ENCODE results near the gene PLTP. TPM values are rescaled to one million over a fixed set of nuclear protein-coding genes. Genes with fewer than 3 reads are reported as not detected.
"Not testable (repeated sequence)": the region's sequence is repeated elsewhere in the genome, so short reads cannot be mapped to it uniquely, and the experiment has no call there.

The PLTP gene
- total RNA-seq, 2 donors from 2014 or later = 92.1 to 123 TPM

DNA sequence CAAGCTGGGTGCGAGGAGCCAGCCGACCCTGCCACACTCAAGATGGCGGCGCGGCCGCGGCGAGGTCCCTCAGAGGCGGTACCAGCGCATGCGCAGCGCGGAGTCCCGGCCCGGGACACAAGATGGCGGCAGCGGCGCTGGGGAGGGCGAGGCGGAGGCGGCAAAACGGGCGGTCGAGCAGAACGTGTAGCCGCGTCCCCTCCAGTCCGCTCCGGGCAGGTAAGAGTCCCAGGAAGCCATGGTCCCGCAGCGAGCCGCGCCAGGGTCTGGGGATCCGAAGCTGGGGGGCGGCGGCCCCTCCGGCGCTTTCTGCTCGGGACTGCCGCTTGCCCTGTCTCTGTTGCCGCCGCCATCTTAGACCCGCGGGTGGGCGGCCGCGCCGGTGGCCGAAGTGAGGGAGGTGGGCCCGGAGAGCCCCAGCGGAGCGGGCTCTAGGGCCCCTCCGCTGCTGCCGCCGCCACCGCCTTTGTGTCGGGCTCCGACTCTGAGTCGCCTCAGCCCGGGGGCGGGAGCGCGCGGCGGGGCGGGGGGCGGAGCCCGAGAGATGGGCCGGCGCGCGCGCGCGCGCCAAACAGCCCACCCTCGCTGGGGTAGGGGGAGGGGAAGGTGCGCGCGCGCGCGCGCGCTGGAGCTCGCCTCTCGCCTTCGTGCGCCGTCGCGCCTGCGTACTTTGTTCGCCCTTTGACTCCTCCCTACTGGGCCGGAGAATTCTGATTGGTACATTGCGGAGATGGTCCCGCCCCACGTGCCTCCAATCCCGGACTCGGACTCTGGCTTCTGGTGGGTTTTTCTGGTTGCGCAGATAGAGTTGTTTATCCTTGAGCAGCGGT, 22.8 kb upstream of the PLTP start, which contains the start of gene PCIF1:
TSS of gene PCIF1 (plus strand) at position 98 of the 830 bp plus-strand sequence. CDS start 4,317 bp downstream, outside the sequence.
- H3K9ac ChIP-seq (ENCODE audit: extremely low read depth, low read length, poor library complexity, severe bottlenecking) = peak within 1 kb of the TSS; percentile 99
- H3K27ac ChIP-seq (ENCODE audit: low read depth, low read length) = peak within 1 kb of the TSS; percentile 100
- Mint-ChIP-seq H3K9me3 (no peaks in the 10 kb centered on the region), H3K36me3 (ENCODE audit: low read depth) (peaks cover 28% of the 10 kb centered on the region), H3K27me3 (ENCODE audit: insufficient read depth) (no peaks in the 10 kb centered on the region), H3K4me1 (peaks cover 28% of the 10 kb centered on the region), H3K27ac (peak within 1 kb of the TSS; percentile 99), H3K4me3 (peak within 1 kb of the TSS; percentile 97)
- no peaks in the 10 kb centered on the region for H3K9me3 ChIP-seq (ENCODE audit: control insufficient read depth, low read length)
- TF ChIP-seq, protein P1, sequence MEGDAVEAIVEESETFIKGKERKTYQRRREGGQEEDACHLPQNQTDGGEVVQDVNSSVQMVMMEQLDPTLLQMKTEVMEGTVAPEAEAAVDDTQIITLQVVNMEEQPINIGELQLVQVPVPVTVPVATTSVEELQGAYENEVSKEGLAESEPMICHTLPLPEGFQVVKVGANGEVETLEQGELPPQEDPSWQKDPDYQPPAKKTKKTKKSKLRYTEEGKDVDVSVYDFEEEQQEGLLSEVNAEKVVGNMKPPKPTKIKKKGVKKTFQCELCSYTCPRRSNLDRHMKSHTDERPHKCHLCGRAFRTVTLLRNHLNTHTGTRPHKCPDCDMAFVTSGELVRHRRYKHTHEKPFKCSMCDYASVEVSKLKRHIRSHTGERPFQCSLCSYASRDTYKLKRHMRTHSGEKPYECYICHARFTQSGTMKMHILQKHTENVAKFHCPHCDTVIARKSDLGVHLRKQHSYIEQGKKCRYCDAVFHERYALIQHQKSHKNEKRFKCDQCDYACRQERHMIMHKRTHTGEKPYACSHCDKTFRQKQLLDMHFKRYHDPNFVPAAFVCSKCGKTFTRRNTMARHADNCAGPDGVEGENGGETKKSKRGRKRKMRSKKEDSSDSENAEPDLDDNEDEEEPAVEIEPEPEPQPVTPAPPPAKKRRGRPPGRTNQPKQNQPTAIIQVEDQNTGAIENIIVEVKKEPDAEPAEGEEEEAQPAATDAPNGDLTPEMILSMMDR (conservative IDR thresholded peaks at IDR 0.05) = no peak
- peak within 1 kb of the TSS; percentile 91 for H3K4me3 ChIP-seq (ENCODE audit: low read length)
- peaks cover 18% of the 10 kb centered on the region for H3K4me1 ChIP-seq (ENCODE audit: control insufficient read depth, insufficient read depth, low read length)
- no peaks in the 10 kb centered on the region for H3K27me3 ChIP-seq (ENCODE audit: control insufficient read depth, insufficient read depth, low read length, poor library complexity, severe bottlenecking)
- DNase-seq = peak; percentile 99
- H3K36me3 ChIP-seq (ENCODE audit: control insufficient read depth, insufficient read depth, low read length) = peaks cover 26% of the 10 kb centered on the region
- WGBS, 2 experiments (ENCODE audit: insufficient coverage in 1 of 2, insufficient read length in 1 of 2) = 0% methylated on average over 18 to 94 of the region's 102 CpGs

DNA sequence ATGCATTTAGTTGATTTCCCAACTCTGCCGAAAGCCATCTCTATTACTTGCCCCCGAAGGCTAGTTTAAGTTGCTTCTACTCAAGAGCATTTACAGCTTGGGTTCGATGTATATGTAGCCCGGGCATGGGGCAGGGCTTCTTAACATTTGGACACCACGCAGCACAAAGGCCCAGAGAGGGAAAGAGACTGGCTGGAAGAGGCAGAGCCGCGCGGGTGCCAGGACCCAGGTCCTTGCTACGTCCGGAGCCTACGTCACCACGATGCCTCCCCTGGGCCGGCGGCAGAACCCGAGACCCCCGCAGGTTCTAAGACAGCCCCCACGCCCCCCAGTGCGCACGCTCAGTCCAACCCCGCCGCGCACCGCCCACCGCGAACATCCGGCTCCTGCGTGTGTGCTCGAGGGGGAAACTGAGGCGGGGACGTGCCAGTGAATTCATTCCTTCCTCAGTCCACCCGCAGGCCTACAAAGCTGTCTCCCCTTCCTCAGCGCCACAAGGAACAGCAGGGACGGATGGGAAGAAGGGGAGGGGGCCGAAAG, 22.2 kb upstream of the PLTP start:
- Histone ChIP-seq H3K27me3 (ENCODE audit: control insufficient read depth, insufficient read depth, low read length, poor library complexity, severe bottlenecking) (no peaks in the 10 kb centered on the region), H3K9ac (ENCODE audit: extremely low read depth, low read length, poor library complexity, severe bottlenecking) (peak overlapping the region; percentile 99), H3K9me3 (ENCODE audit: control insufficient read depth, low read length) (no peaks in the 10 kb centered on the region), H3K4me1 (ENCODE audit: control insufficient read depth, insufficient read depth, low read length) (peaks cover 18% of the 10 kb centered on the region), H3K27ac (ENCODE audit: low read depth, low read length) (peak overlapping the region; percentile 100), H3K4me3 (ENCODE audit: low read length) (peak overlapping the region; percentile 91), H3K36me3 (ENCODE audit: control insufficient read depth, insufficient read depth, low read length) (peaks cover 19% of the 10 kb centered on the region)
- H3K4me3 Mint-ChIP-seq = peak overlapping the region; percentile 97
- TF ChIP-seq, protein P1 (conservative IDR thresholded peaks at IDR 0.05) = no peak
- H3K36me3 Mint-ChIP-seq (ENCODE audit: low read depth) = peaks cover 22% of the 10 kb centered on the region
- no peaks in the 10 kb centered on the region for H3K9me3 Mint-ChIP-seq
- WGBS, 2 experiments (ENCODE audit: insufficient coverage in 1 of 2, insufficient read length in 1 of 2) = 0% methylated on average over 6 to 34 of the region's 34 CpGs
- H3K27ac Mint-ChIP-seq = peak overlapping the region; percentile 99
- no peaks in the 10 kb centered on the region for H3K27me3 Mint-ChIP-seq (ENCODE audit: insufficient read depth)
- H3K4me1 Mint-ChIP-seq = peaks cover 28% of the 10 kb centered on the region
- peak; percentile 81 for DNase-seq

DNA sequence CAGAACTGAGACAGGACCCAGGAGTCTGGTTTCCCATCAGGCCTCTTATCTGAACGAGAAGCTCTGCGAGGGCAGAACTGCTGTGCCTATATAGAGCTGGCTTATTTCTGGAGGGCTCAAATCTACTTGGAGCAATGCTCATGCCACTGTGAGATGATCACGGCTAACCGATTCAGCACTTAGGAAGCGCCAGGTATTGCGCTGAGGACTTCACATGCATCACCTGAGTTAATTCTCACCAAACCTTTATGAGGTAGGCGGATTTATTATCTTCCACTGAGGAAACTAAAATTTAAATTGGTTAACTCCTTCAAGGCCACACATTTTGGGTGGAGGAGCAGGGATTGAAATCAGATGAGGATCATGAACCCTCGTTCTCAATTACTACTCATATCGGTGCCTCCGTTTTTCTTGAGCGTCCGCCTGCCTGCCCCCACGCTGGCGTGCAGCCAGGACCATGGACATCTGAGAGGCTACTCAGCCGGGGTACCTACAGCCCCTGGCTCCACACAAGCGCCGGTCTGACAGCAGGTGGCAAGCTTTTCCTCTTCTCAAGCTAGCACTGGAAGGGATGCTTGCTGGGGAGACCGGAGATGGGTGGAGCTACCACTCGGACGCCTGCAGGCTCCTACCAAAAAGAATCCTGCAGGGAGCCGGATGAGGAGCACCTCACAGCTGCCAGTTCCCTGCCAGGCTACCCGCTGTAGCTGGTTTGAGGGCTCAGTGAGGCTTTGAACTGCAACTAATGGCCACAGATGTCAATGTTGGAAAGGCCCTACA, 21.5 kb upstream of the PLTP start:
- H3K9me3 ChIP-seq (ENCODE audit: control insufficient read depth, low read length) = no peaks in the 10 kb centered on the region
- Mint-ChIP-seq H3K36me3 (ENCODE audit: low read depth) (peaks cover 16% of the 10 kb centered on the region), H3K9me3 (no peaks in the 10 kb centered on the region), H3K27me3 (ENCODE audit: insufficient read depth) (no peaks in the 10 kb centered on the region), H3K4me3 (peak overlapping the region; percentile 97), H3K27ac (peak overlapping the region; percentile 99), H3K4me1 (peaks cover 25% of the 10 kb centered on the region)
- peaks cover 18% of the 10 kb centered on the region for H3K4me1 ChIP-seq (ENCODE audit: control insufficient read depth, insufficient read depth, low read length)
- H3K27ac ChIP-seq (ENCODE audit: low read depth, low read length) = peak overlapping the region; percentile 100
- H3K4me3 ChIP-seq (ENCODE audit: low read length) = peak overlapping the region; percentile 91
- H3K36me3 ChIP-seq (ENCODE audit: control insufficient read depth, insufficient read depth, low read length) = peaks cover 13% of the 10 kb centered on the region
- WGBS, 2 experiments (ENCODE audit: insufficient coverage in 1 of 2, insufficient read length in 1 of 2) = 35 to 44% methylated on average over 16 to 22 of the region's 22 CpGs
- no peaks in the 10 kb centered on the region for H3K27me3 ChIP-seq (ENCODE audit: control insufficient read depth, insufficient read depth, low read length, poor library complexity, severe bottlenecking)
- TF ChIP-seq, protein P1 (conservative IDR thresholded peaks at IDR 0.05) = peak; percentile 58
- H3K9ac ChIP-seq (ENCODE audit: extremely low read depth, low read length, poor library complexity, severe bottlenecking) = peak overlapping the region; percentile 99
- peak; percentile 95 for DNase-seq

DNA sequence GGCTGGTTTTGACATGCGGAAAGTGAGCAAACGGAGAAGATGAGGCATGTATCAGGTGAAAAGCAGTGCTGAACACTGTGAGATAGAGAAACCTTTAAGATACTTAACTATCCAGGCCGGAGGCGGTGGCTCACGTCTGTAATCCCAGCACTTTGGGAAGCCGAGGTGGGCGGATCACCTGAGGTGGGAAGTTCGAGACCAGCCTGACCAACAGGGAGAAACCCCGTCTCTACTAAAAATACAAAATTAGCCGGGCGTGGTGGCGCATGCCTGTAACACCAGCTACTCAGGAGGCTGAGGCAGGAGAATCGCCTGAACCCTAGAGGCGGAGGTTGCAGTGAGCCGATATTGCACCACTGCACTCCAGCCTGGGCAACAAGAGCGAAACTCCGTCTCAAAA, 19.7 kb upstream of the PLTP start:
- DNase-seq; H3K36me3 ChIP-seq (ENCODE audit: control insufficient read depth, insufficient read depth, low read length); H3K9me3 ChIP-seq (ENCODE audit: control insufficient read depth, low read length); H3K4me3 ChIP-seq (ENCODE audit: low read length); H3K27ac Mint-ChIP-seq; H3K4me1 ChIP-seq (ENCODE audit: control insufficient read depth, insufficient read depth, low read length); H3K9ac ChIP-seq (ENCODE audit: extremely low read depth, low read length, poor library complexity, severe bottlenecking); H3K27me3 Mint-ChIP-seq (ENCODE audit: insufficient read depth); H3K9me3 Mint-ChIP-seq; H3K36me3 Mint-ChIP-seq (ENCODE audit: low read depth); H3K27me3 ChIP-seq (ENCODE audit: control insufficient read depth, insufficient read depth, low read length, poor library complexity, severe bottlenecking); H3K27ac ChIP-seq (ENCODE audit: low read depth, low read length); H3K4me3 Mint-ChIP-seq: not testable (repeated sequence)
- peaks cover 15% of the 10 kb centered on the region for H3K4me1 Mint-ChIP-seq
- 95 to 98% methylated on average over 13 to 17 of the region's 17 CpGs for WGBS, 2 experiments (ENCODE audit: insufficient coverage in 1 of 2, insufficient read length in 1 of 2)
